Activated CD8-positive, alpha-beta T cell treated with anti-CD3 and anti-CD28 coated beads for 36 hours (primary cell): Measurements from ENCODE around the gene SH3D19. TPM values are rescaled to one million over a fixed set of nuclear protein-coding genes. Genes with fewer than 3 reads are reported as not detected.

Source experiments
- ATAC-seq: fragments of 200-7000 bp; cut with Tn5 transposase; one replicate; pipeline ENCODE4 v1.10.0; 2021; ENCODE audit warnings: mild to moderate bottlenecking, moderate library complexity
- CTCF ChIA-PET: fragments of 350-600 bp; sonication (Branson Sonifier 250); formaldehyde crosslinking; loops from one replicate; lab custom pipeline; 2021; ENCODE audit warnings: antibody characterized with exemption; lab: Charles Lee
- POLR2A ChIA-PET: fragments of 350-600 bp; sonication (Branson Sonifier 250); formaldehyde crosslinking; loops from one replicate; lab custom pipeline; 2021; ENCODE audit warnings: antibody characterized with exemption; lab: Charles Lee
- DNase-seq: peaks from one replicate; pipeline ENCODE4 v3.0.0-alpha.2; 2020
- H3K27ac Mint-ChIP-seq: one replicate; pipeline ENCODE4 v1.8.0; 2021; ENCODE audit warnings: mild to moderate bottlenecking, mixed read lengths
- H3K27me3 Mint-ChIP-seq: one replicate; pipeline ENCODE4 v1.8.0; 2021; ENCODE audit warnings: mixed read lengths
- H3K36me3 Mint-ChIP-seq: one replicate; pipeline ENCODE4 v1.8.0; 2021; ENCODE audit warnings: low read depth, mixed read lengths
- H3K4me1 Mint-ChIP-seq: one replicate; pipeline ENCODE4 v1.8.0; 2021; ENCODE audit warnings: low read depth, mixed read lengths
- H3K4me3 Mint-ChIP-seq: one replicate; pipeline ENCODE4 v1.8.0; 2021; ENCODE audit warnings: mild to moderate bottlenecking, moderate library complexity, mixed read lengths
- H3K9me3 Mint-ChIP-seq: one replicate; pipeline ENCODE4 v1.8.0; 2021; ENCODE audit warnings: mixed read lengths
- intact Hi-C: fragments of 100-400 bp; cut with micrococcal nuclease; formaldehyde crosslinking; loops from one replicate; pipeline ENCODE4 v1.10.0; 2022
- total RNA-seq, 2 experiments: library from RNA; stranded (reverse); gene quantifications; one replicate each; pipeline ENCODE4 v1.2.3, GENCODE V29; 2021
- TF ChIP-seq, protein P1 (sequence below): fragments of 200-600 bp; IDR thresholded peaks from one replicate; pipeline ENCODE4 v1.8.0; 2022; ENCODE audit warnings: antibody characterized with exemption, mild to moderate bottlenecking

The SH3D19 gene
- total RNA-seq, 2 experiments from 2014 or later = not detected

- Mint-ChIP-seq H3K36me3 (no peaks in the 10 kb centered on the region), H3K4me3 (no peak overlapping the region), H3K27ac (no peak overlapping the region), H3K27me3 (peaks cover 6% of the 10 kb centered on the region), H3K4me1 (no peaks in the 10 kb centered on the region), H3K9me3 (no peaks in the 10 kb centered on the region)
- ATAC-seq = no peak
- DNase-seq = no peak
- CTCF ChIA-PET = interaction anchor here (1.5 kb wide), 1 partner anchor 35 kb away, joined by 4 read pairs; no protein-coding TSS in a partner anchor
- TF ChIP-seq, protein P1, sequence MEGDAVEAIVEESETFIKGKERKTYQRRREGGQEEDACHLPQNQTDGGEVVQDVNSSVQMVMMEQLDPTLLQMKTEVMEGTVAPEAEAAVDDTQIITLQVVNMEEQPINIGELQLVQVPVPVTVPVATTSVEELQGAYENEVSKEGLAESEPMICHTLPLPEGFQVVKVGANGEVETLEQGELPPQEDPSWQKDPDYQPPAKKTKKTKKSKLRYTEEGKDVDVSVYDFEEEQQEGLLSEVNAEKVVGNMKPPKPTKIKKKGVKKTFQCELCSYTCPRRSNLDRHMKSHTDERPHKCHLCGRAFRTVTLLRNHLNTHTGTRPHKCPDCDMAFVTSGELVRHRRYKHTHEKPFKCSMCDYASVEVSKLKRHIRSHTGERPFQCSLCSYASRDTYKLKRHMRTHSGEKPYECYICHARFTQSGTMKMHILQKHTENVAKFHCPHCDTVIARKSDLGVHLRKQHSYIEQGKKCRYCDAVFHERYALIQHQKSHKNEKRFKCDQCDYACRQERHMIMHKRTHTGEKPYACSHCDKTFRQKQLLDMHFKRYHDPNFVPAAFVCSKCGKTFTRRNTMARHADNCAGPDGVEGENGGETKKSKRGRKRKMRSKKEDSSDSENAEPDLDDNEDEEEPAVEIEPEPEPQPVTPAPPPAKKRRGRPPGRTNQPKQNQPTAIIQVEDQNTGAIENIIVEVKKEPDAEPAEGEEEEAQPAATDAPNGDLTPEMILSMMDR = no peak
- POLR2A ChIA-PET = no interaction called here
- intact Hi-C loops = no loop called here
Measured at GRCh38 chr4:151152028-151152427, 173.4 kb downstream of the SH3D19 start.

DNA sequence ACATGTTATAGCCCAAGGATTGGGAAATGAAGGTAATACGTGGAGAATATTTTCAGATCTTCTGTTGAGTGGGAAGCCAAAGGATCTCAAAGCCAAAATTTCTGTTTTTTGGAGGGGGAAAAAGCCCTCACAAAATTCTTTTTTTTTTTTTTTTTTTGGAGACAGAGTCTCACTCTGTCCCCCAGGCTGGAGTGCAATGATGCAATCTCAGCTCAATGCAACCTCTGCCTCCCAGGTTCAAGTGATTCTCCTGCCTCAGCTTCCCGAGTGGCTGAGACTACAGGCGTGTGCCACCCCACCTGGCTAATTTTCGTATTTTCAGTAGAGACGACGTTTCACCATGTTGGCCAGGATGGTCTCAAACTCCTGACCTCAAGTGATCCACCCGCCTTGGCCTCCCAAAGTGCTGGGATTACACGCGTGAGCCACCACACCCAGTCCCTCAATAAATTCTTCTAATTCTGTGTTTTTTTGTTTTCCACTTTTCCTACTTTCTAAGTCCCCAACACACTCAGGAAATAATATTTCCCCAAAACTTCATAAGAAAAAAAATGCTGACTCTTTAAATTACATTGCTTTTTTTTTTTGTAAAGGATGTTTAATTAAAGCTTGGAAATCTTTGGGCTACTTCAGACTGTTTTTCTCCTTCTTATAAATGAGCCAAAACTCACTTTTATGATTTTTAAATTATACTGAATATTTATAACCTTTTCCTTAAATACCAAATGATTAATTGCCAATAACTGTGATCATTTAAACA is 174.4 kb downstream of the SH3D19 start:
- DNase-seq (no peak), ATAC-seq (no peak)
- Mint-ChIP-seq H3K27me3 (peaks cover 1% of the 10 kb centered on the region), H3K4me1 (no peaks in the 10 kb centered on the region), H3K9me3 (no peaks in the 10 kb centered on the region), H3K4me3 (no peak overlapping the region), H3K36me3 (no peaks in the 10 kb centered on the region), H3K27ac (no peak overlapping the region)
- intact Hi-C loops = no loop called here
- ChIA-PET CTCF (interaction anchor here (1.5 kb wide), 1 partner anchor 34 kb away, joined by 4 read pairs; no protein-coding TSS in a partner anchor), POLR2A (no interaction called here)
- TF ChIP-seq, protein P1 = no peak

DNA sequence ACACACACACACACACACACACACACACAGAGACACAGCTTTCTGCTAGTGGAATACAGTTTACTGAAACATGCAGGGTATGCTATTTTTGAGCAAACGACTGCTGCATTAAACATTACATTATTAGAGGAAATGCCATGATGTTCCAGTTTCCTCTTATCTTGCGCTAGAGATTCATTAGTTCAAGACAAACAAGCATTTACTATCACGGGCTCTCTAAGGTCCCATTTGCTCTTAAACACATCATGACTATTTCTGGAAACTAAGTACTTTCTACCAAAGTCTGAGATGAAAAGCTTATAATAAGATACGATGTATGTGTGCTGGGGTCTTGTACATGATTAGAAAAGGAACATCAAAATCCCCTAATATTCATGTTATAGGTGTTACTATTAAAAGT is 177.1 kb downstream of the SH3D19 start:
- H3K27ac Mint-ChIP-seq = no peak overlapping the region
- CTCF ChIA-PET = interaction anchor here (0.8 to 1.4 kb wide), 4 partner anchors 8 to 214 kb away, joined by 3 to 5 read pairs (median 4); no protein-coding TSS in a partner anchor
- H3K4me1 Mint-ChIP-seq = no peaks in the 10 kb centered on the region
- DNase-seq (no peak), ATAC-seq (no peak)
- H3K4me3 Mint-ChIP-seq = no peak overlapping the region
- H3K9me3 Mint-ChIP-seq = no peaks in the 10 kb centered on the region
- POLR2A ChIA-PET = no interaction called here
- TF ChIP-seq, protein P1 = no peak
- H3K27me3 Mint-ChIP-seq = peaks cover 1% of the 10 kb centered on the region
- intact Hi-C loops = no loop called here
- no peaks in the 10 kb centered on the region for H3K36me3 Mint-ChIP-seq

- ChIA-PET CTCF (no interaction called here), POLR2A (no interaction called here)
- Mint-ChIP-seq H3K9me3 (no peaks in the 10 kb centered on the region), H3K27ac (no peak overlapping the region), H3K4me1 (no peaks in the 10 kb centered on the region), H3K27me3 (peaks cover 1% of the 10 kb centered on the region), H3K36me3 (no peaks in the 10 kb centered on the region), H3K4me3 (no peak overlapping the region)
- DNase-seq (no peak), ATAC-seq (no peak)
- intact Hi-C loops = no loop called here
- TF ChIP-seq, protein P1 = no peak
Measured at GRCh38 chr4:151147000-151147399, 178.4 kb downstream of the SH3D19 start.

DNA sequence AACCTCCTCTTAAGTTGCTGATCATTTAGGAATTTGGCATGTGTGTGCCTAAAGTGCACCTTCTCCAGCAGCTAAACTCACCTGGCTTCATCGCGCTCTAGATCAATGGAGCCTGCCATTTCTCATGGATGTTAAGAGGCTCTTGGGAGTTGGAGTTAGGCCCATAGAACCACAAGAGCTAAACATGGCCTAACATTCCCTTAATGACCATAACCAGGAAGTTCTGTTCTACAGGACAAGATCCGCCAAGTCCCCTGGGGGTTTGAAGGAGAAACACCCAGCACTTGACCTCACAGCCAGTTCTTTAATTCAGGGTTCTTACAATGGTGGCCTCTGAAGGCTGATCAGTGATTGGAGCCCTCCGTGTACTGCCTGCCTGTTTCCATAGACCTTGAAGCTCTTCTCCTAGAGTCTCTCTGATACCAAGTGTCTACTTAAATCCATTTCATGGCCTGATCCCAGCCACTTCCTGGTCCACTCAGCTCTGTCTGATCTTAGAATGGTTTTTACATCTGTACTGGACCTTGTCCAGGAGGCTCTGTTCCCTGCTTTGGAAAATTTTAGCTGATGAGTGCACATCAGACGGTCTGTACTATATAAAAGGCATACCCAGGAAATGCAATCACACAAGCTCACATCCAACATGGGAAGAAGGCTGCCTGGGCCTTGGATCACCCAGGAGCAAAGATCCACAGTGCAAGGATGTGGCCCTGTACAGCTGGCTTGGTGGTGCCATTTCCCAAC is 180.9 kb downstream of the SH3D19 start:
- no peaks in the 10 kb centered on the region for H3K9me3 Mint-ChIP-seq
- intact Hi-C loops = no loop called here
- ATAC-seq (no peak), DNase-seq (no peak)
- no peaks in the 10 kb centered on the region for H3K4me1 Mint-ChIP-seq
- no peak overlapping the region for H3K4me3 Mint-ChIP-seq
- no peak overlapping the region for H3K27ac Mint-ChIP-seq
- no peaks in the 10 kb centered on the region for H3K27me3 Mint-ChIP-seq
- POLR2A ChIA-PET = no interaction called here
- CTCF ChIA-PET = interaction anchor here (1.0 kb wide), 1 partner anchor 27 kb away, joined by 3 read pairs; no protein-coding TSS in a partner anchor
- H3K36me3 Mint-ChIP-seq = no peaks in the 10 kb centered on the region
- TF ChIP-seq, protein P1 = no peak
